Mucosa of descending colon (tissue), 3 donors: Measurements from ENCODE around the gene CARMIL1. TPM values are rescaled to one million over a fixed set of nuclear protein-coding genes. Genes with fewer than 3 reads are reported as not detected.
"Not testable (repeated sequence)": the region's sequence is repeated elsewhere in the genome, so short reads cannot be mapped to it uniquely, and the experiment has no call there.

ENCODE experiments used
- ATAC-seq: fragments of 200-7000 bp; cut with Tn5 transposase; one replicate; pipeline ENCODE4 v1.9.1; 2020; ENCODE audit warnings: mild to moderate bottlenecking, moderate library complexity
- DNase-seq, 3 donors: peaks; one replicate each; pipeline ENCODE4 v3.0.0-alpha.2; 2020
- H3K36me3 ChIP-seq: fragments of 200-600 bp; one replicate; pipeline ENCODE4 v1.8.0; 2021; ENCODE audit warnings: low read depth, mild to moderate bottlenecking
- H3K4me1 ChIP-seq: fragments of 200-600 bp; one replicate; pipeline ENCODE4 v1.8.0; 2021; ENCODE audit warnings: low read depth, mild to moderate bottlenecking
- H3K4me3 ChIP-seq: fragments of 200-600 bp; one replicate; pipeline ENCODE4 v1.8.0; 2021; ENCODE audit warnings: mild to moderate bottlenecking
- H3K9me3 ChIP-seq: fragments of 200-600 bp; one replicate; pipeline ENCODE4 v1.8.0; 2021; ENCODE audit warnings: mild to moderate bottlenecking
- CTCF ChIP-seq: fragments of 200-600 bp; IDR thresholded peaks from one replicate; pipeline ENCODE4 v1.8.0; 2022; ENCODE audit warnings: antibody characterized with exemption, mild to moderate bottlenecking
- intact Hi-C, 2 donors: fragments of 100-400 bp; cut with DNase I in 1 of 2; cut with micrococcal nuclease in 1 of 2; formaldehyde crosslinking; loops; one replicate each; pipeline versions ENCODE4 v1.11.0 to v1.11.1; 2022; cut with DNase I, micrococcal nuclease
- total RNA-seq, 3 donors: library from RNA; stranded (reverse); fragmentation: NEBNext Ultra II Directional in 2 of 3; extraction: Animal tissue kit (Norgen Biotek cat#: 25700) in 2 of 3; gene quantifications; one replicate each; pipeline versions ENCODE4 v1.2.1 to v1.2.4, GENCODE V29; 2021 to 2023
- donor health status: DM: no; HTN: no; CAD: no; lungs with moderate emphysema.
- donor health status: DM: no; HTN: no; CAD: no.
- donor health status: DM: no; HTN: yes; CAD: no.

The CARMIL1 gene
- total RNA-seq, 3 donors from 2014 or later: 21.8 to 61.0 (median 44.8) TPM

GRCh38 chr6:25442898-25443297 is 163.7 kb downstream of the CARMIL1 start:
- DNase-seq: no peak
- ATAC-seq: no peak
- no peak for TF ChIP-seq CTCF
- Histone ChIP-seq H3K4me3 (no peak overlapping the region), H3K4me1 (no peaks in the 10 kb centered on the region), H3K36me3 (no peaks in the 10 kb centered on the region), H3K9me3 (peaks cover 2% of the 10 kb centered on the region)
- intact Hi-C loops: no loop called here

- H3K4me3 ChIP-seq, DNase-seq, H3K9me3 ChIP-seq, H3K4me1 ChIP-seq, ATAC-seq, H3K36me3 ChIP-seq, intact Hi-C loops: not testable (repeated sequence)
These were observed 165.3 kb downstream of the CARMIL1 start for GRCh38 chr6:25444521-25444920.

- Histone ChIP-seq H3K36me3 (no peaks in the 10 kb centered on the region), H3K4me3 (no peak overlapping the region), H3K9me3 (peaks cover 2% of the 10 kb centered on the region), H3K4me1 (no peaks in the 10 kb centered on the region)
- DNase-seq (no peak), ATAC-seq (no peak)
- no peak for TF ChIP-seq CTCF
- intact Hi-C loops: no loop called here
These were observed 167.8 kb downstream of the CARMIL1 start for GRCh38 chr6:25446830-25447569.

- TF ChIP-seq CTCF: no peak
- Histone ChIP-seq H3K4me1 (no peaks in the 10 kb centered on the region), H3K4me3 (no peak overlapping the region), H3K36me3 (no peaks in the 10 kb centered on the region), H3K9me3 (peaks cover 2% of the 10 kb centered on the region)
- intact Hi-C loops: no loop called here
- ATAC-seq (peak; percentile 45), DNase-seq (no peak)
These were observed 168.4 kb downstream of the CARMIL1 start for GRCh38 chr6:25447570-25447929.

- no peak for DNase-seq
- Histone ChIP-seq H3K4me3 (no peak overlapping the region), H3K36me3 (no peaks in the 10 kb centered on the region), H3K4me1 (no peaks in the 10 kb centered on the region), H3K9me3 (peaks cover 2% of the 10 kb centered on the region)
- intact Hi-C loops: no loop called here
- no peak for ATAC-seq
- TF ChIP-seq CTCF: no peak
These were observed 169.9 kb downstream of the CARMIL1 start for GRCh38 chr6:25448965-25449538.

- no peaks in the 10 kb centered on the region for H3K4me1 ChIP-seq
- DNase-seq (no peak), ATAC-seq (no peak)
- intact Hi-C loops: no loop called here
- peaks cover 2% of the 10 kb centered on the region for H3K9me3 ChIP-seq
- TF ChIP-seq CTCF: no peak
- H3K4me3 ChIP-seq: no peak overlapping the region
- H3K36me3 ChIP-seq: no peaks in the 10 kb centered on the region
These were observed 170.6 kb downstream of the CARMIL1 start for GRCh38 chr6:25449774-25450173.
